ENCODE data around the gene TTC17. TPM values are rescaled to one million over a fixed set of nuclear protein-coding genes. Genes with fewer than 3 reads are reported as not detected.

Gene TTC17
- total RNA-seq, 2 experiments from 2014 or later = 48.7 to 51.2 TPM

DNA sequence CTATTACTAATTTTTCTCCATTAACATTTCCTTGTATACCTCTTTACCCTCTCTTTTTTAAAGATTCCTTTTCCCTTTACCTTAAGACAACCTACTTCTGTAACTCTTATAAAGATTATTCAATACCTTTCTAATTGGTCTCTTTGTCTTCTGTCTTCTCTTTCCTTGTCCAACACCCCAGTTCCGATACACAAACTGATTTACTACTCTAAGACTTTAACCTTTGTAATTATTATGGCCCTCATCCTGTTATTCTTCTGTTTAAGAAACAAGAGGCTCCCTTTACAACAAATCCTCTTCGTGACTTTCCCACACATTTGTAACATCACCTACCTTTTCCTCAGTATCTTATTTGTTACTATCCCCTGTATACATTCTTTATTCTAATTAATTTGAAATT is 81.8 kb downstream of the TTC17 start:
- CTCF ChIA-PET = no interaction called here
- H3K4me3 Mint-ChIP-seq = no peak overlapping the region
- ATAC-seq = no peak

DNA sequence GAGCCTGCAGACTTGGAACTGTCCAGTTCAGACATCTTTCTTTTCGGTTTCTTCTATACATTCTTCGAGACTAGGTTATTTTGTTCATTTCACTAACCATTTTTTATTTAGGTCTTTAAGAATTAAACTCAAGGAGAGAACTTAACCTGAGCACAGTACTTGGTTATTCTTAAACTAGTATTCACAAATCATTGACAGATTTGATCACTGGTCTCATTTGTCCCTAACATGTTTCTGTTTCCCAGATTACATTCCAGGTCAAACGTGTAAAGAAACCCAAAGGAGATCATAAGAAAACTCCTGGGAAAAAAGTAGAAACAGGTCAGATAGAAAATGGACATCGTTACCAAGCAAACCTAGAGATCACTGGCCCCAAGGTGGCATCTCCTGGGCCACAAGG is 85.1 kb downstream of the TTC17 start:
- no peaks in the 10 kb centered on the region for H3K27me3 Mint-ChIP-seq
- H3K4me3 Mint-ChIP-seq = no peak overlapping the region
- ChIA-PET POLR2A (no interaction called here), CTCF (no interaction called here)
- peaks cover 62% of the 10 kb centered on the region for H3K36me3 Mint-ChIP-seq (ENCODE audit: low read depth)
- ATAC-seq (no peak), DNase-seq (no peak)
- intact Hi-C loops (cut with micrococcal nuclease) = no loop called here
- H3K9me3 Mint-ChIP-seq = no peaks in the 10 kb centered on the region
- TF ChIP-seq, protein P1, sequence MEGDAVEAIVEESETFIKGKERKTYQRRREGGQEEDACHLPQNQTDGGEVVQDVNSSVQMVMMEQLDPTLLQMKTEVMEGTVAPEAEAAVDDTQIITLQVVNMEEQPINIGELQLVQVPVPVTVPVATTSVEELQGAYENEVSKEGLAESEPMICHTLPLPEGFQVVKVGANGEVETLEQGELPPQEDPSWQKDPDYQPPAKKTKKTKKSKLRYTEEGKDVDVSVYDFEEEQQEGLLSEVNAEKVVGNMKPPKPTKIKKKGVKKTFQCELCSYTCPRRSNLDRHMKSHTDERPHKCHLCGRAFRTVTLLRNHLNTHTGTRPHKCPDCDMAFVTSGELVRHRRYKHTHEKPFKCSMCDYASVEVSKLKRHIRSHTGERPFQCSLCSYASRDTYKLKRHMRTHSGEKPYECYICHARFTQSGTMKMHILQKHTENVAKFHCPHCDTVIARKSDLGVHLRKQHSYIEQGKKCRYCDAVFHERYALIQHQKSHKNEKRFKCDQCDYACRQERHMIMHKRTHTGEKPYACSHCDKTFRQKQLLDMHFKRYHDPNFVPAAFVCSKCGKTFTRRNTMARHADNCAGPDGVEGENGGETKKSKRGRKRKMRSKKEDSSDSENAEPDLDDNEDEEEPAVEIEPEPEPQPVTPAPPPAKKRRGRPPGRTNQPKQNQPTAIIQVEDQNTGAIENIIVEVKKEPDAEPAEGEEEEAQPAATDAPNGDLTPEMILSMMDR (IDR thresholded peaks at IDR 0.05) = no peak
- H3K27ac Mint-ChIP-seq = no peak overlapping the region
- peaks cover 13% of the 10 kb centered on the region for H3K4me1 Mint-ChIP-seq (ENCODE audit: low read depth)

More for the DNA sequence above, 81.8 kb downstream of the TTC17 start:
- no peaks in the 10 kb centered on the region for H3K4me1 Mint-ChIP-seq (ENCODE audit: low read depth)
- H3K27me3 Mint-ChIP-seq = no peaks in the 10 kb centered on the region
- H3K36me3 Mint-ChIP-seq (ENCODE audit: low read depth) = peaks cover 51% of the 10 kb centered on the region
- H3K9me3 Mint-ChIP-seq = no peaks in the 10 kb centered on the region
- POLR2A ChIA-PET = interaction anchor here (0.6 kb wide), 1 partner anchor 71 kb away, joined by 3 read pairs; no protein-coding TSS in a partner anchor
- no peak for DNase-seq
- no peak overlapping the region for H3K27ac Mint-ChIP-seq
- TF ChIP-seq, protein P1 (IDR thresholded peaks at IDR 0.05) = no peak
- intact Hi-C loops (cut with micrococcal nuclease) = no loop called here

DNA sequence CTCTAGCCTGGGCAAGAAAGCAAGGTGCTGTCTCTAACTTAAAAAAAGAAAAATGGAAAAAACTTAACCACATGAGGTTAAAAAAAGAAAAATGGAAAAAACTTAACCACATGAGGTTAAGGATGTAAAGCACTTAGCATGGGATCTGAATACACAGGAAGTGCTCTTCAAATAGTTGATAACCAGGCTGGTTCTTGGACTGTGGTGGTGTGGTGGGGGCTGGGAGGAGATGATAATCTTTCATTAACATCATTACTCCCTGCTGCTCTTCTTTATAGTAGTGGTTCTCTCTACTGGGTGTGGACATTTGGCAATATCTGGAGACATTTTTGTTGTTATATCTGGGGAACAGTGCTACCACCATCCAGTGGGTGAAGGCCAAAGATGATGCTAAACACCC is 88.4 kb downstream of the TTC17 start:
- DNase-seq (peak; percentile 20), ATAC-seq (peak; percentile 51)
- Mint-ChIP-seq H3K4me1 (ENCODE audit: low read depth) (peaks cover 13% of the 10 kb centered on the region), H3K27ac (peak overlapping the region; percentile 49), H3K36me3 (ENCODE audit: low read depth) (peaks cover 63% of the 10 kb centered on the region), H3K9me3 (no peaks in the 10 kb centered on the region), H3K4me3 (no peak overlapping the region), H3K27me3 (no peaks in the 10 kb centered on the region)
- TF ChIP-seq, protein P1 (IDR thresholded peaks at IDR 0.05) = no peak
- POLR2A ChIA-PET = no interaction called here
- intact Hi-C loops (cut with micrococcal nuclease) = no loop called here
- CTCF ChIA-PET = no interaction called here

DNA sequence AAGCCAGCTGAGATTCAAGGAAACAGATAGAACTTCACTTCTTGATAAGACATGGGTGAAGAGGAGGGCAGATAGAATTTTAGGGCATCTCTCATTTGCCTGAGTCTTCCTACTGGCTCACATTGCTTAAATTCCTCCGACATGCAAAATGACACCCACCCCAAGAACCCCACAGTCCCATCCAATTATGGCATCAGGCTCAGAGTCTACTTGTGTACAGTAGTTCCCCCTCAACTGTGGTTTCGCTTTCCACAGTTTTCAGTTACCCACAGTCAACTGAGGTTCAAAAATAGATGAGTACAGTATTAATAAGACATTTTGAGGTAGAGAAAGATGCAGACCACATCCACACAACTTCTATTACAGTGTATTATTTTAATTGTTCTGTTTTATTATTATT is 99.8 kb downstream of the TTC17 start:
- Mint-ChIP-seq H3K4me1 (ENCODE audit: low read depth) (no peaks in the 10 kb centered on the region), H3K4me3 (no peak overlapping the region), H3K27ac (no peak overlapping the region), H3K9me3 (peaks cover 13% of the 10 kb centered on the region), H3K36me3 (ENCODE audit: low read depth) (peaks cover 82% of the 10 kb centered on the region), H3K27me3 (no peaks in the 10 kb centered on the region)
- ATAC-seq (no peak), DNase-seq (no peak)
- TF ChIP-seq, protein P1 (IDR thresholded peaks at IDR 0.05) = no peak
- ChIA-PET CTCF (no interaction called here), POLR2A (no interaction called here)
- intact Hi-C loops (cut with micrococcal nuclease) = no loop called here

DNA sequence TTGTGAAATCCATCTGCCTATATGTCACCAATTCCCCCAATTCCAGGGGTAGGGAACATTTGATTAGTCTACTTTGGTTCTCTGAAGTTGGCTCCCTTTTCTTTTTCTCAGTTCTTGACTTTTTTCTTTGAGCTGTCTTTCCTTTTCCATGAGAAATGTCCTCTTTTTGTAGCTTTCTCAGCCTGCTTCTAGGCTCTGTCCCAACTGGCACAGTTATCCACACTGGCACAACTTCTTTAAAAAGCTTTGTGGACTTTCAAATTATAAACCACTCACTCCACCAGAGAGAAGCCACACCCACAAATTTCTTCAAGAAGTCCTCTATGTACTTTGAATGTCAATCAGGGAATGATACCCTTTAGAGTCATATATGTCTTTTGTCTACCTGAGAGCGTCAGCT is 100.5 kb downstream of the TTC17 start:
- TF ChIP-seq, protein P1 (IDR thresholded peaks at IDR 0.05) = no peak
- CTCF ChIA-PET = interaction anchor here (1.3 kb wide), 1 partner anchor 9 kb away, joined by 3 read pairs; no protein-coding TSS in a partner anchor
- no peak overlapping the region for H3K27ac Mint-ChIP-seq
- ATAC-seq (no peak), DNase-seq (no peak)
- intact Hi-C loops (cut with micrococcal nuclease) = no loop called here
- H3K4me3 Mint-ChIP-seq = no peak overlapping the region
- no peaks in the 10 kb centered on the region for H3K4me1 Mint-ChIP-seq (ENCODE audit: low read depth)
- peaks cover 15% of the 10 kb centered on the region for H3K9me3 Mint-ChIP-seq
- peaks cover 83% of the 10 kb centered on the region for H3K36me3 Mint-ChIP-seq (ENCODE audit: low read depth)
- POLR2A ChIA-PET = no interaction called here
- H3K27me3 Mint-ChIP-seq = no peaks in the 10 kb centered on the region

Measured in activated CD8-positive, alpha-beta T cell treated with anti-CD3 and anti-CD28 coated beads for 36 hours (primary cell).